Ascending aorta (tissue), 2 donors: ENCODE measurements around the gene TRAP1. TPM values are rescaled to one million over a fixed set of nuclear protein-coding genes. Genes with fewer than 3 reads are reported as not detected.

Experiments used
- DNase-seq, 2 donors: peaks; one replicate each; pipeline ENCODE4 v3.0.0-alpha.2; 2019; ENCODE audit warnings: low spot score in 2 of 2
- H3K27ac ChIP-seq, 2 donors: fragments of 200-600 bp; sonication (generic); one replicate each; pipeline ENCODE4 v1.5.1; 2016 to 2017; ENCODE audit warnings: mild to moderate bottlenecking in 1 of 2
- H3K27me3 ChIP-seq: fragments of 200-600 bp; sonication (generic); one replicate; pipeline ENCODE4 v1.5.1; 2017
- H3K36me3 ChIP-seq, 2 donors: fragments of 200-600 bp; sonication (generic); one replicate each; pipeline ENCODE4 v1.5.1; 2016
- H3K4me1 ChIP-seq, 2 donors: fragments of 200-600 bp; sonication (generic); one replicate each; pipeline ENCODE4 v1.5.1; 2016 to 2017; ENCODE audit warnings: mild to moderate bottlenecking in 1 of 2
- H3K4me3 ChIP-seq, 2 donors: fragments of 200-600 bp; sonication (generic); one replicate each; pipeline ENCODE4 v1.5.1; 2016 to 2017; ENCODE audit warnings: mild to moderate bottlenecking in 1 of 2
- H3K9me3 ChIP-seq, 2 donors: fragments of 200-600 bp; sonication (generic); one replicate each; pipeline ENCODE4 v1.5.1; 2016
- intact Hi-C: fragments of 100-400 bp; cut with DNase I; formaldehyde crosslinking; loops from one replicate; pipeline ENCODE4 v1.15.1; 2023
- total RNA-seq: library from RNA; depleted of rRNA; stranded (reverse); fragments of >200 nt; gene quantifications from one replicate; pipeline ENCODE4 v1.1.0, GENCODE V29; 2016
- TF ChIP-seq, protein P1 (sequence below), 3 experiments: fragments of 200-600 bp in 2 of 3; fragments of 450-650 bp in 1 of 3; sonication (generic) in 2 of 3; IDR thresholded peaks; one replicate each; pipeline ENCODE4 v1.5.1; 2016 to 2019; ENCODE audit warnings: antibody characterized with exemption in 3 of 3, mild to moderate bottlenecking in 1 of 3, moderate library complexity in 1 of 3

Gene TRAP1
- total RNA-seq, 1 donor from 2014 or later, result 169 TPM

DNA sequence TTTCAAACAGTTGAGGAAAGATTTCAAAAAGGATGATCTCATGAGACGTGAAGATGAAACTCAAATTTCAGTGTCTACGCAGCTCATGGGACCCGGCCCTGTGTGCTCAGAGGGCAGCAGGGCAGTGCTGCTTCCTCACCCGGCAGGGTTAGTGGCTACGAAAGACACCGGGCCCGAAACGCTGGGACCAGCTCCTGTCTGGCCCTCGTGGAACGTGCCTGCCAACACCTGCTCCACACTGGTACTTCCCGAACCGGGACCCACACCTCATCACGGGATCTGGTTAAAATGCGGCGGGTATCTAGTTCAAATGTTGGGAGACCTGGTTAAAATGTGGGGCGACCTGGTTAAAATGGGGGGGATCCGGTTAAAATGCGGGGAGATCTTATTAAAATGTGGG lies 44.1 kb downstream of the TRAP1 start:
- no peaks in the 10 kb centered on the region for H3K9me3 ChIP-seq
- no peak overlapping the region for H3K27ac ChIP-seq
- H3K4me1 ChIP-seq, result no peaks in the 10 kb centered on the region
- TF ChIP-seq, protein P1, sequence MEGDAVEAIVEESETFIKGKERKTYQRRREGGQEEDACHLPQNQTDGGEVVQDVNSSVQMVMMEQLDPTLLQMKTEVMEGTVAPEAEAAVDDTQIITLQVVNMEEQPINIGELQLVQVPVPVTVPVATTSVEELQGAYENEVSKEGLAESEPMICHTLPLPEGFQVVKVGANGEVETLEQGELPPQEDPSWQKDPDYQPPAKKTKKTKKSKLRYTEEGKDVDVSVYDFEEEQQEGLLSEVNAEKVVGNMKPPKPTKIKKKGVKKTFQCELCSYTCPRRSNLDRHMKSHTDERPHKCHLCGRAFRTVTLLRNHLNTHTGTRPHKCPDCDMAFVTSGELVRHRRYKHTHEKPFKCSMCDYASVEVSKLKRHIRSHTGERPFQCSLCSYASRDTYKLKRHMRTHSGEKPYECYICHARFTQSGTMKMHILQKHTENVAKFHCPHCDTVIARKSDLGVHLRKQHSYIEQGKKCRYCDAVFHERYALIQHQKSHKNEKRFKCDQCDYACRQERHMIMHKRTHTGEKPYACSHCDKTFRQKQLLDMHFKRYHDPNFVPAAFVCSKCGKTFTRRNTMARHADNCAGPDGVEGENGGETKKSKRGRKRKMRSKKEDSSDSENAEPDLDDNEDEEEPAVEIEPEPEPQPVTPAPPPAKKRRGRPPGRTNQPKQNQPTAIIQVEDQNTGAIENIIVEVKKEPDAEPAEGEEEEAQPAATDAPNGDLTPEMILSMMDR (IDR thresholded peaks at IDR 0.05), result no peak
- no peak for DNase-seq
- no peak overlapping the region for H3K4me3 ChIP-seq
- H3K36me3 ChIP-seq, result peaks cover 54 to 83% of the 10 kb centered on the region in 2 donors
- intact Hi-C loops, result no loop called here
- H3K27me3 ChIP-seq, result no peaks in the 10 kb centered on the region

- Histone ChIP-seq H3K4me3 (no peak overlapping the region), H3K4me1 (no peaks in the 10 kb centered on the region), H3K9me3 (no peaks in the 10 kb centered on the region), H3K36me3 (peaks cover 48 to 78% of the 10 kb centered on the region in 2 donors), H3K27me3 (no peaks in the 10 kb centered on the region), H3K27ac (no peak overlapping the region)
- no peak for DNase-seq
- intact Hi-C loops, result no loop called here
- TF ChIP-seq, protein P1 (IDR thresholded peaks at IDR 0.05), result no peak
Measured at GRCh38 chr16:3672571-3673041, 44.7 kb downstream of the TRAP1 start.

GRCh38 chr16:3671424-3671823 lies 45.9 kb downstream of the TRAP1 start:
- H3K36me3 ChIP-seq, result peaks cover 39 to 76% of the 10 kb centered on the region in 2 donors
- no peak for DNase-seq
- H3K4me3 ChIP-seq, result no peak overlapping the region
- TF ChIP-seq, protein P1 (IDR thresholded peaks at IDR 0.05), result no peak
- H3K9me3 ChIP-seq, result no peaks in the 10 kb centered on the region
- intact Hi-C loops, result no loop called here
- no peaks in the 10 kb centered on the region for H3K4me1 ChIP-seq
- no peaks in the 10 kb centered on the region for H3K27me3 ChIP-seq
- H3K27ac ChIP-seq, result no peak overlapping the region

- intact Hi-C loops, result no loop called here
- Histone ChIP-seq H3K4me3 (no peak overlapping the region), H3K27me3 (no peaks in the 10 kb centered on the region), H3K36me3 (peaks cover 35 to 76% of the 10 kb centered on the region in 2 donors), H3K9me3 (no peaks in the 10 kb centered on the region), H3K4me1 (no peaks in the 10 kb centered on the region), H3K27ac (no peak overlapping the region)
- DNase-seq, result no peak
- TF ChIP-seq, protein P1 (IDR thresholded peaks at IDR 0.05), result no peak
Measured at GRCh38 chr16:3670711-3671110, 46.6 kb downstream of the TRAP1 start.

DNA sequence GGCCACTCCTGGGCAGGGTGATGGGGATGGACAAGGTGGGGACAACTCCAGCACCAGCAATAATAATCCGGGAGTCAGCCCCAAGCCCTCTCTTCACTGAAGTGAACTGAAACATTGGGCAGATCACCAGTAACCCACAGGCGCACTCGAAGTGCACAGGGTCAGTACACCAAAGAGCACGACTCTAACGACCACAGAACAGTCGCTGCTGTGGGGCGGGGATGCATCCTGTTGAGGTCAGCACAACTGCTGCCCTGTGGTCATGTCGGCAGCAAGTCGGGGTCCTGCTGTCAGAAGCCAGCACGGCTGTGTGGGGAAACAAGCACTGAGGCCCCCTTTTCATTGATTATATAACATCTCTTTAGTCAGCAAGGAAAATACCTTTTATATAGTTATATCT lies 48.2 kb downstream of the TRAP1 start:
- peaks cover 35 to 76% of the 10 kb centered on the region in 2 donors for H3K36me3 ChIP-seq
- H3K4me3 ChIP-seq, result no peak overlapping the region
- TF ChIP-seq, protein P1 (IDR thresholded peaks at IDR 0.05), result no peak
- DNase-seq, result no peak
- H3K4me1 ChIP-seq, result no peaks in the 10 kb centered on the region
- no peaks in the 10 kb centered on the region for H3K9me3 ChIP-seq
- intact Hi-C loops, result no loop called here
- no peak overlapping the region for H3K27ac ChIP-seq
- H3K27me3 ChIP-seq, result no peaks in the 10 kb centered on the region

- no peaks in the 10 kb centered on the region for H3K9me3 ChIP-seq
- H3K27me3 ChIP-seq, result no peaks in the 10 kb centered on the region
- no peak overlapping the region for H3K4me3 ChIP-seq
- no peaks in the 10 kb centered on the region for H3K4me1 ChIP-seq
- DNase-seq, result no peak
- TF ChIP-seq, protein P1 (IDR thresholded peaks at IDR 0.05), result no peak
- H3K27ac ChIP-seq, result no peak overlapping the region
- intact Hi-C loops, result no loop called here
- H3K36me3 ChIP-seq, result peaks cover 38 to 76% of the 10 kb centered on the region in 2 donors
Measured at GRCh38 chr16:3668626-3669025, 48.7 kb downstream of the TRAP1 start.
